Mesangial cell (primary cell): ENCODE results near the gene PROKR2. TPM values are rescaled to one million over a fixed set of nuclear protein-coding genes. Genes with fewer than 3 reads are reported as not detected.

Experiments used
- total RNA-seq: library from RNA; depleted of rRNA; stranded (reverse); fragments of >200 nt; gene quantifications from 2 replicates; pipeline ENCODE4 v1.2.3, GENCODE V29; 2015

PROKR2 gene
- not detected in 2 replicates for total RNA-seq

GRCh38 chr20:5316188-5317158 is at the start of gene PROKR2:
TSS of gene PROKR2 (minus strand) at chr20:5316954. CDS start at chr20:5314369, 2,585 bp downstream.

Other genes with a start within 250 kb of the PROKR2 start
- gene TMEM230, start 203.9 kb downstream of the PROKR2 start, total RNA-seq = 70.0 and 85.6 TPM in 2 replicates
- gene PCNA, start 197.0 kb downstream of the PROKR2 start, total RNA-seq = 43.0 and 257 TPM in 2 replicates
- 16.1 and 21.4 TPM in 2 replicates for gene CDS2, start 189.9 kb downstream of the PROKR2 start, total RNA-seq